Islet of Langerhans (tissue), 1 donor: ENCODE results near the gene CFH.
A peak's percentile ranks its signal among the peaks of the same experiment; 100 is the strongest.
"Not testable (repeated sequence)": the region's sequence is repeated elsewhere in the genome, so short reads cannot be mapped to it uniquely, and the experiment has no call there.

Experiments
- FAIRE-seq: peaks from one replicate; lab custom pipeline; 2011; peaks lifted over from hg19 to GRCh38; lab: Jason Lieb, UNC

Gene CFH

DNA sequence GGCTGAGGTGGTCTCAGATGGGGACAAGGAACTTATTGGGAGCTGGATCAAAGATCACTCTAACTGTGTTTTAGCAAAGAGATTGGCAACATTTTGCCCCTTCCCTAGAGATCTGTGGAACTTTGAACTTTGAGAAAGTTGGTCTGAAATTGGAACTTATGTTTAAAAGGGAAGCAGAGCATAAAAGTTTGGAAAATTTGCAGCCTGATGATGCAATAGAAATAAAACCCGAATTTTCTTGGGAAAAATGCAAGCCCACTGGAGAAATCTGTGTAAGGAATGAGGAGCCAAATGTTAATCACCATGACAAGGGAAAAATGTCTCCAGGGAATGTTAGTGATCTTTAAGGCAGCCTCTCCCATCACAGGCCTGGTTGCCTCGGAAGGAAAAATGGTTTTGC lies 17.2 kb downstream of the CFH start:
- no peak for FAIRE-seq

DNA sequence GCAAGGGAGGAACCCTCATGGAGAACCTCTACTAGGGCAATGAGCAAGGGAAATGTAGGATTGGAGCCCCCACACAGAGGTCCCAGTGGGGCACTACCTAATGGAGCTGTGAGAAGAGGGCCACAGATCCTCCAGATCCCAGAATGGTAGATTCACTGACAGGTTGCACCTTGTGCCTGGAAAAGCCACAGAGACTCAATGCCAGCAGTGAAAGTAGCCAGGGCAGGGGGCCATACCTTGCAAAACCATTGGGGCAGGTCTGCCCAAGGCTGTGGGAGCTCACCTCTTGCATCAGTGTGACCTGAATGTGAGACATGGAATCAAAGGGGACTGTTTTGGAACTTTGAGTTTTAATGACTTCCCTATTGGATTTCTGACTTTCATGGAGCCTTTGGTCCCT lies 17.9 kb downstream of the CFH start:
- FAIRE-seq = no peak

DNA sequence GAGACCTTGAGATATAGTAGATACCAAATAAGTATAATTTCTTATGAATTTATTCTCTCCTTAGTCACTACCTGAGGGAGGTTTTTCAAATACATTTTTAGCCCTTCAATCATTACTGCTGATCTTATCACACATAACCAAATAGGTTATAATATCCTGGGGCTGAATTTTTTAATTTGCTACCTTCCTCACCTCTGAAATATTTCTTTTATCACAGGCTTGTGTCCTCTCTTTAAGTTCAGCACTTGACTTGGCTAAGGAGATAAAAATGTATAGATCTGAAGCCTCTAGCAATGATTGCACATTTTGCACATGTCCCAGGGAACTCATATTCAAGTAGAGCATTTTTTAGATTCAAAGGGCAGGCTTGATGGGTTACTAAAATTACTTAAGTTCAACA lies 23.1 kb downstream of the CFH start:
- no peak for FAIRE-seq

DNA sequence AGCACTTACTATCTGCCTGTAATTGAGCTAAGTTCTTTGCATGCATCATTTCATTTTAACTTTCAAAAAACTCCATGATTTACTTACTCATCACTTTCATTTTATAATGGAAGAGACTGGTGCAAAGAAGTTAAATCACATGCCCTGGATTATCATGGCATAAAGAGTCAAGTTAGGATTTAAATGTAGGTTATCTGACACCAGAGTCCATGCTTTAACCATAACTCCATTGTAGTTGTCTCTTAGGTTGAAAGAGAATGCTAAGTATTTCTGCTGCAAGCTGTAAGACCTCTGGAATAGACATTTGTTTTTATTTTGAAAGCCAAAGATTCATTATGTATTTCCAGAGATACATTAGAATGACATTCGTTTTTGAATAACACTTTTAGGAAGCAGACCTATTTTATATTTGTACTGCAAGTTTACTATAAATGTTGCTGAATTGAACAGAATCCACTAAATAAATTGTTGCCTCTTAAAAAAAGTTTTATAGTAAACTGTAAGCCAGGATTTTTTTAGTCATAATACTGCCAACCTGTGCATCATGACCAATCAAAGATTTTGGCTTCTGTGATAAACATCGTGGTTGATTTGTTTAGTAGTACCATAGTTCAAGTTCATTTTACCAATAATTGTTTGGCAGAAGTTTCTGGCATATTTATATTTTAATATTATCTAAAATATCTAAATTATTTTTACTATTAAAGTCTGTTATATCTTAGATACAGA lies 26.1 kb downstream of the CFH start:
- no peak for FAIRE-seq

DNA sequence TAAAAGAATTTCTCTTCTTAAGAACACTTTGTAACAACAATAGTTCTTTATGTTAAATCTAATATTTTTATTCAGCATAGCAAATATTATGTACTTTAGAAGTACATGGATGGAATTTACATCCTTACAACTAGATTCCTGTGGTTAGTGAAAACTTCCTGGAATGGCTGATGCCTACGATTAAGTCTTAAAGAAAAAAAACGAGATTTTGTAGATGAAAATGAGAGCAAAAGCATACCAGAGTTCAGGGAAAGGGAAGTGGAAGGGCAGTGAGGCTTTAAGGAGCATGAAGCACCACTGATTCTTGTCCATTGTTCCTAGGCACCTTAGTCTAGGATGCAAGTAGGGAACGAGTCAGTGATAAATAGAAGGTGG lies 26.7 kb downstream of the CFH start:
- FAIRE-seq = no peak

DNA sequence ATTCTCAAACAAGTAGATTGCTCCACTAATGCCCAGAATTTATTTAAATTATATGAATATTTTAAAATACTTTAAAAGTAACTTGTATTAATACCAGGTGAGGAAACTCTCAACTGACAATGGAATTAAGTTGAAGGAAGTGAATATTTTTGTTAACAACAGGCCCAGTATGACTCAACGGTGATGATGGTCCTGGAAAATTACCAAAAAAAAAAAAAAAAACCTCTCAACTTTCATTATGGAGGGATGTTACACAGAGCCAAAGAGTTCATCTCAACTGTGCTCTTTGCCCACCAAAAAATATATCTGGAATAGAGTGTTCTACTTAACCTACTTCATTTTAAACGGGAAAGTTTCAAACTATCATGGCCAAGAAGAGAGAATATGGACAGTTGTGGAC lies 28.3 kb downstream of the CFH start:
- no peak for FAIRE-seq

DNA sequence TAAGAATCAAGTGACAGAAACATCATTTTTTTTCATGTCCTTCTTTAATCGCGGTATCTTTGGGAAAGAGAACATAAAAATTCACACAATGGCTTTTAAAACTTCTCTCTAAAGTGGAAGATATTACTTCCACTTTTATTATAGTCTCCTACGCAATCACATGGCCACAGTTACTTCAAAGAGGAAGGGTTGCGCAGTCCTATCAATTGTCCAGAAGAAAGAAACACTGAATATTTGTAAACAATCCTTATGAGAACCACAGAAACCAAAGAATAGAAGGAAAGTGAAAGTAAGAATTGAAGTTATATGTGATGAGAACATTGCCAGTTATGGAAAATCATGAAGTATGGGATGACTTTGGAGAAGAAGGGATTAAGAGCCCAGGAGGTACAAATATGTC lies 32.6 kb downstream of the CFH start:
- no peak for FAIRE-seq

DNA sequence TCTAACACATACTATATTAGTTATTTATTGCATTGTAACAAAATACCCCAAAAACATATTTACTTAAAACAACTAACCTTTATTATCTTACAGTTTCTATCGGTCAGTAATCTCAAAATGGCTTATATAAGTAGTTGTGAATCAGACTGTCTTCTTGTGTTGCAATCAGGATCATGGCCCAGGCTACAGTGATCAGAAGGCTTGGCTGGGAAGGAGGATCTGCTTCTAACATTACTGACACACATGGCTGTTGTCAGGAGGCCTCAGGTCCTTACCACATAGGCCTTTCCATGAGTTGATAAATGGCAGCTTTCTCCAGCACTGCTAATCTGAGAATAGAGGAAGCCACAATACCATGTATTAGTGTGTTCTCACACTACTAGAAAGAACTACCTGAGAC lies 33.7 kb downstream of the CFH start:
- FAIRE-seq = no peak

DNA sequence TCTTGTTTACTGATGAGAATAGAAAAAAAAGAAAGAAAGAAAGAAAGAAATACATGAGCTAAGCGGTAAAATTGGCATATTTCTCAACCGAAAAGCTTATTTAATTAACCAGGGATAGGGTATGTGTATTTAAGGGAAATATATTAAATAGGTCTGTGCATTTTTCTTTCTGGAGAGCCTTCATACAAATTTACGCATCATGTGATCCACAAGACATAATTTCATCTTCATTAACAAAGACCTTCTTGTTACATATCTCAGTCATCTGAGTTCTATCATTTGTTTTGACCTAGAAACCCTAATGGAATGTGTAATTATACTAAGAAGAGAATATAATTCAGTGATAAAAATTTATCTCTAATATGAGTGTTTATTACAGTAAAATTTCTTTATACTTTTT lies 37.2 kb downstream of the CFH start:
- FAIRE-seq = no peak

DNA sequence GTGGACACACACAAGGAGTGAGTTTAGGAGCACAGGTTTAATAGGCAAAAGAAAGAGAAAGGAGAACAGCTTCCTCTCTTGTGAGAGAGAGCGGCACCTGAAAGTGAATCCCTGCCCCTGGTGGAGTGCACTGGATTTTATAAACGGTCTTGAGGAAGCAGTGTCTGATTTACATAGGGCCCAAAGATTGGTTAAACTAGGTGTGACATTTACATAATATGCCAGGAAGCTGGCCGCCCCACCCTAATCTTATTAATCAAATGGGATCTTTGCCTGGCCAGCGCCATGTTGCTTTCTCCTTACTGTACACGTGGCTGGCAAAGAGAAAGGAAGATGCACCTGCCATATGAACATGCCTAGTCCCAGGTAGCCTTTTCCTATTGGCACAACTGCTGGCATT lies 38.7 kb downstream of the CFH start:
- no peak for FAIRE-seq

DNA sequence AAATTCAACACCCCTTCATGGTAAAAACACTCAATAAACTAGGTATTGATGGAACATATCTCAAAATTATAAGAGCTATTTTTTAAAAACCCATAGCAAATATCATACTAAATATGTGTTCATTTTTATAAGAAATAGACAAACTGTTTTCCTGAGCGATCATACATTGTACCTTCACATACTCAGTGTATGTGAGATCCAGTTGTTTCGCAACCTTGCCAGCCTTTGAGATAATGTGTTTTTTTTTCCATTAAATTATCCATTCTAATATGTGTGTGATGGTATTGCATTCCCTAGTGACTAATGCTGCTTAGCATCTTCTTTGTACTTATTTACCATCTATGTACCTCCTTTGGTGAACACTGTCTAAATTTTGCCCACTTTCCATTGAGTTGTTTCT lies 47.1 kb downstream of the CFH start:
- no peak for FAIRE-seq

DNA sequence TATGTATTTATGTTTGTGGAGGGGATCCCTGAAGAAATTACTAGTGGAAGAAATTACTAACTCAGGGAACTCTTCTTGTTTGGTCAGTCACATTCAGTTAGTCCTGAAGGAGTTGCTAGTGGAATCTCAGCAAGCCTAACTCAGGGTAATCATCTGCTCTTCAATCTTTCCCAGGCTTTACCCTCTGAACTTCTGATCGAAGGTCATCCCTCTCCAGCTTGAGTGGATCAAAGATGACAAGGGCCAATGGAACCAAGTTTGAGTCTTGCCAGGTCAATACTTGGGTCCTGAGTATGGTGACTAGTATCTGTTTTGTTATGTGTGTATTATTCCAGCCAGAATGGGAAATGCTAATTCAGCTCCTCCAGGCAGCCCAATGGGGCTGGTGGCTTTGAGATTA lies 49.3 kb downstream of the CFH start:
- FAIRE-seq = no peak

DNA sequence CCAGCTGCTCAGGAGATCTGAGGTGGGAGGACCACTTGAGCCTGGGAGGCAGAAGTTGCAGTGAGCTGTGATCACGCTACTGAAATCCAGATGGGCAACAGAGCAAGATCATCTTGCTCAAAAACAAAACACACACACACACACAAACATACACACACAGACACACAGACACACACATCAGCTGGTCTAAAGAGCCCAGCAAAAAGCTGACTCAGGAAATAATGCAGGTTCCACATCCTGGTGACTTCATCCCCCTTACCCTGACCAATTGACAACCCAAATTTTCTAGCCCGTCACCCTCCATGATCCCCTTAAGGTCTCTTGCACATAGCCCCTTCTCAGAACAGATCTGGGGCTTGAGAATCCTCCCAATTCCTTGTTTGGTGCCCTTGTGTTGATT lies 58.0 kb downstream of the CFH start:
- not testable (repeated sequence) for FAIRE-seq

DNA sequence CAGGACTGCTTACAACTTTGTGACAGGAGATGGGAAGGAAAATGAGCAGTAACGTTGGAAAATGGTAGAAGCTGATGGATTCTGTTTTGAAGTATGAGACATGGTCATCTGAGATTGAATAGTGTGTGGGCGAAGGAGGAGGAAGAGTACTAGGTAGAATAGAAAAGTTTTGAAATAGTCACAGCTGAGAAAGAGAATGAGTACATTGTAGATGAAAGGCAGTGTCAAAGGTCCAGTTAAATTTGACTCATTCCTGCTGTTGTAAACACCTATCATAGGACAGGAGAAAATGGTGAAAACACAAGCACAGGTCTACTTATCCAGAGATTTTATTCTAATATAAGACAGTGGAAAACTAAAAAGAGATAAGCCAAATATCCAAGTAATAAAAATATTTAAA lies 66.0 kb downstream of the CFH start:
- FAIRE-seq = no peak

DNA sequence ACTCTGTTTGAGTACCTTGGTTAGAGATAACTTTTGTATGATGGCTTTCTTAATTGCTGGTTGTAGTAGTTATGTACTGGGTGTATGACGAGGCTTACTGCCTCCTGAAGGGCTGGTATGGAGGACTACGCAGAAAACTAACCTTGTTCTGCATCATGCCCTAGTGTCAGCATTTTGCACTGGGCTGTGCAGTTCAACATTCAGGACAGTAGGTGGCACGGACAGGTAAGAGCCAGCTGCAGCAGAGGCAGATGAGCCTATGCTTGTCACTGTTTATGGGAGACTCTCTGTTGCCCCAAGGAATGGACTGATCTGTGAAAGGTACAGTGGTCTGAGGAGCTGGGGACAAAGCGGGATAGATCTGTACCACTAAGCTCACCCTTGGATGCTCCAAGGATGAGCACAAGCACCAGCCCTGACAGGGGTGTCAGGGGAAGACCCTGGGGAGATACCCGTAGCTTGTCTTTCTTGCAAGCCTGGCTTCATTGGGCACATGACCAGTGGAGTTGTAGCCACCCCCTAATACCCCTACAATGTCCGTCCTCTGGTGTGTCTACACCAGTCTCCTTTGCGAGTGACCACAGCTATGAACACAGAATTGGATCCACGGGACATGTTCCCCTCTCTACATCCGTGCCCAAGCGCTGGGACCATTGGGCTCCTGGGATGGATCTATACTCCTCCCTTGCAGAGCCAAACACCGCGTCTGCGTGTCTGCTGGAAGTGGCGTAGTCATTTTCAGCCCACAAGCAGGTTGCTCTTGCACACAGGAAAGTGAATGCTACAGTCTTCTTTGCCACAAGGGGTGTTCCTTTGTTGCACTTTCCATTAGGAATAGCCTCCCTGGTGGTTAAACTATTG lies 71.7 kb downstream of the CFH start:
- no peak for FAIRE-seq

DNA sequence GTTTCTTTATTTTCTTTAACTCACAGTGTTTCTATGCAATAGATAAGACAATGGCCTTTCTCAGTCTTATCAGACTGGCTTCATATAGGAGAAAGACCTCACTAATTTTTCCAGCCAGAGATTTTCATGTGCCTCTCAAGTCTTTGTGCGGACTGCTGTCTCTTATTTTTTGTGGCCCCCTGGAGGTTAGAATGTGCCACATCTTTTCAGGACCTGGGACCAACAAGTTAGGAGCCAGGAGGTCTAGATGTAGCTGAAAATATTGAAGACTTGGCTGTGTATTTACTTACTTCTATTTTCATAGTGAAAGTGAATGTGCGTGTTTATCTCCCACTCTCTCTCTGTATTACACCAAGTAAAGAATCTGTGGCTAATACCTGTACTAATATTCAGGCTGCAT lies 80.7 kb downstream of the CFH start:
- no peak for FAIRE-seq

DNA sequence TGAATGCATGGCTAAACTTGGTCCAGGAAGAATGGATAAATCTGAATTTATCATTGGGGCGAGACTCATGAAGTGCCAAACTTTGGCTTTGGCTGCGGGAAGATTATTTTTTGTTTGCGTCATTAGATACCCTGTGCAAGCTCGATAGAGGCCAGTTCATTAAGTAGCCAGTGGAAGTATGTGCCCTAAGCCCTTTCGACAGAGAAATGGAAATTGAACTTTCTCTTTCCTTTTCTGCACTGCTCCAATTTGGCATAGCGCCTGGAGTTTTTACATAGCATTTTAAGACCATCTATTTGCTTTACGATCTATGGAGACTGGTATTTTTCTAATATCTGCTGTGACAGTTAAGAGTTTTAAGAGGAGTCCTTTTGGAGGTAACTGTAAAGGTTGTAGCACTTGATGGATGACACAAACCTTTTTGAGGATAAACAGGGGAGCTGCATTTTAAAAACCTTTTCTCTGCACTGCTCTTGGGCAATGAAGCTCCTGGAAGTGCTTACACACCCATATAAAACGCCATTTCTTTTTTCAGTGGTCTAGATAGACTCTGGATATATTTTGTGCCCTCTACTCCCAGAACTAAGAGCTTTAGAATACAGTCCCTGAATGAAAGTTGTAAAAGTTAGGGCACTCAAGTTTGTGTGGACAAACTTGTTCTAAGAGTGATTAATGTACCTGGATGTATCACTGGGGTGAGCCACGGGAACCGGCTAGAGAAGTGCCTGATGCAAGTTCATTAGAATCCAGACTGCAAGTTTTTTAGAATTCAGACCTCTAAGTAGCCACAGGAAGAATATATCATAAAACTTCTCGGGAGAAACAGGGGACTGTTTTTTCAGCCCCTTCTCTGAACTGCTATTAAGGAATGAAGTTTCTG lies 81.5 kb downstream of the CFH start:
- no peak for FAIRE-seq

DNA sequence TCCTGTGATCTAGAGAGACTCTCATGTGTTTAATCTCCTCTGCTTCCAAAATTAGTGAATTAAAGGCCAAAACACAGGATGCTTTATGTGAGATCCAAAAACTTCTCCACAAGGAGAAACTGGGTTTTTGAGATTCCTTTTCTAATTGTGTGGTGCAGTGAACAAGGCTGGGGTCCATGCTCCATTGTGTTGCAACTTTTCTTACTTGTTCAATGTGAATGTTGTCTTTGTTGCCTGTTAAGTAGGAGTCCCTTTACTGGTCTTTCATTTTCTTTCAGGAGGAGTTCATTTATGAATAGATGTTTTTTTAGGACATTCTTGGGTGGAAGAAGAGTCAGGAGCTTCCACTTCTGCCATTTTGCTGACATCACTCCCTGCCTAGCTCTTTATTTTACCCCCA lies 82.2 kb downstream of the CFH start:
- no peak for FAIRE-seq

DNA sequence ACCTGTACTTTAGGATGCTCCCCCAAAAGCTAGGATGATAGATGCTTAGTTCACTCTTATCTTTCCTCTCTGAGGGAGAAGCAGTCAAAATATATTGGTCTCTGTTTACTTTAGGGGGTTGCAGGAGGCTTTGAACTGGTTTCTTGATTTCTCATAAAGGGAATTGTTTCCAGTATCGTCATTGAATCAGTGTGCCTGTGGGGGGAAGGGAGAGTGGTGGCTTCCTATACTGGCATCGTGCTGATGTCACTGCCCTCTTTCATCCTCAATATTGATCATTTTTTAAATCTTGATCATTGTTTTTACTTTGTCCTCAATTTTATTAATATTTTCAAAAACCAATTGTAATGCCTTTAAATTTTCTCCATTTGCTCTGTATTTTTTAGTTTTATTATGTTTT lies 82.6 kb downstream of the CFH start:
- no peak for FAIRE-seq

DNA sequence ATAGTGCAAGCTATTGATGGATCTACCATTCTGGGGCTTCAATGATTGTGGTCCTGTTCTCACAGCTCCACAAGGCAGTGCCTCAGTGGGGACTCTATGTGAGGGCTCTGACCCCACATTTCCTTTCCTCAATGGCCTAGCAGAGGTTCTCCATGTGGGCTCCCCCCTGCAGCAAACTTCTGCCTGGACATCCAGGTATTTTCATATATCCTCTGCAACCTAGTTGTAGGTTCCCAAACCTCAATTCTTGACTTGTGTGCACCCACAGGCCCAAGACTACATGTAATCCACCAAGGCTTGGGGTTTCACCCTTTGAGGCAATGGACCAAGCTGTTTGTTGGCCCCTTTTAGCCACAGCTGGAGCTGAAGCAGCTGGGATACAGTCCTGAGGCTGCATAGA lies 86.9 kb downstream of the CFH start:
- FAIRE-seq = no peak

DNA sequence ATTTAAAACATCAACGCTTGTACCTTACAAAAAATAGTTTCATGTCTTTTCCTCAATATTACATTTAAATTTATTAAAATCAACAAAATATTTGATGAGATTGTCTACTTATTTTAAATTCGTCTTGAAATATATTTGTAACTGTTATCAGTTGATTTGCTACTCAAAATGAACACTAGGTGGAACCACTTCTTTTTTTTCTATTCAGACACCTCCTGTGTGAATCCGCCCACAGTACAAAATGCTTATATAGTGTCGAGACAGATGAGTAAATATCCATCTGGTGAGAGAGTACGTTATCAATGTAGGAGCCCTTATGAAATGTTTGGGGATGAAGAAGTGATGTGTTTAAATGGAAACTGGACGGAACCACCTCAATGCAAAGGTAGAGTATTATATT lies 91.4 kb downstream of the CFH start:
- FAIRE-seq = peak; percentile 99

DNA sequence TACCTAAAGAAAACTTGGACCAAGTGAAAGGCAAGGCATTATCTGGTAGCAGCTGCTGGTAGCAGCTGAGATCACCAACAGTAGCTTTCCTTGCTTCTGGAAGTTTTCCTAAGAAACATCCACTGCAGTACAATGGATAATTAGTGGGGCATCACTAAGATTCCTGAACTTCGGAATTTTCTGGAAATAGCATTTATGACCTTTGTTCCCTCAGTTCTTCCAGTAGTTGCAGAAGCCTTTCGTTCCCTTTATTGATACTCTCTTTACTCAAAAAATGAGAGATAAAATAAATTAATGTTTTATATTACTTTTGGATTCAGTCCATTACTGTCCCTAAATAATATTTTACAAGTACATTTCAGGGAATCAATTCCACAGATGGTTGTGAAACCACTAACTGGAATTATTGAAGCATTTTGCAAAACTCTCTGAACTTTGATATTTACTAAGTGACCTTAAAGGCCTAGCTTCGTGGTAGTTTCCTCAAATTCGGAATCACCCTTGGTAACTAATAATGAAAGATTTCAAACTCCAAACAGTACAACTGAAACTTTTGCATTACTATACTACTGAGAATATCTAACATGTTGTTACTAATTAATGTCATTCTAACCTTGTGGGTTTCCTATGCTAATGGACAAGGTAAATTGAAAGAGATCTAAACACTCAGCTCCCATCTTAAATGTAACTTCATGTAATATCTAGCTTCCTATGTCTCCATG lies 113.3 kb downstream of the CFH start:
- FAIRE-seq = not testable (repeated sequence)
